ENCODE results near the gene AGMO.
"Not testable (repeated sequence)": the region's sequence is repeated elsewhere in the genome, so short reads cannot be mapped to it uniquely, and the experiment has no call there.

The AGMO gene

GRCh38 chr7:15558756-15559155, 3.1 kb downstream of the AGMO start:
- no peak for DNase-seq

- DNase-seq: no peak
These were observed 4.1 kb downstream of the AGMO start for GRCh38 chr7:15557686-15558085.

- no peak for DNase-seq
These were observed 4.6 kb downstream of the AGMO start for GRCh38 chr7:15557186-15557585.

- no peak for DNase-seq
These were observed 5.3 kb downstream of the AGMO start for GRCh38 chr7:15556339-15557105.

- no peak for DNase-seq
These were observed 6.4 kb downstream of the AGMO start for GRCh38 chr7:15555381-15555859.

GRCh38 chr7:15554744-15555143, 7.1 kb downstream of the AGMO start:
- DNase-seq: no peak

- no peak for DNase-seq
These were observed 7.7 kb downstream of the AGMO start for GRCh38 chr7:15554081-15554480.

- DNase-seq: not testable (repeated sequence)
These were observed 14.5 kb downstream of the AGMO start for GRCh38 chr7:15547320-15547719.

GRCh38 chr7:15546272-15546792, 15.5 kb downstream of the AGMO start:
- no peak for DNase-seq

GRCh38 chr7:15544050-15544449, 17.8 kb downstream of the AGMO start:
- DNase-seq: no peak

GRCh38 chr7:15543256-15543655, 18.6 kb downstream of the AGMO start:
- no peak for DNase-seq

GRCh38 chr7:15527648-15528047, 34.2 kb downstream of the AGMO start:
- DNase-seq: no peak

GRCh38 chr7:15525652-15526263, 36.1 kb downstream of the AGMO start:
- no peak for DNase-seq

- no peak for DNase-seq
These were observed 37.7 kb downstream of the AGMO start for GRCh38 chr7:15524077-15524476.

GRCh38 chr7:15517865-15518264, 44.0 kb downstream of the AGMO start:
- not testable (repeated sequence) for DNase-seq

- DNase-seq: no peak
These were observed 46.6 kb downstream of the AGMO start for GRCh38 chr7:15515252-15515651.

GRCh38 chr7:15508258-15508657, 53.6 kb downstream of the AGMO start:
- DNase-seq: no peak

- no peak for DNase-seq
These were observed 54.1 kb downstream of the AGMO start for GRCh38 chr7:15507708-15508107.

- DNase-seq: no peak
These were observed 54.6 kb downstream of the AGMO start for GRCh38 chr7:15507171-15507570.

- no peak for DNase-seq
These were observed 56.1 kb downstream of the AGMO start for GRCh38 chr7:15505761-15506160.

GRCh38 chr7:15504351-15504750, 57.5 kb downstream of the AGMO start:
- DNase-seq: no peak

- DNase-seq: no peak
These were observed 58.1 kb downstream of the AGMO start for GRCh38 chr7:15503603-15504290.

- no peak for DNase-seq
These were observed 63.4 kb downstream of the AGMO start for GRCh38 chr7:15498465-15498864.

- no peak for DNase-seq
These were observed 66.6 kb downstream of the AGMO start for GRCh38 chr7:15495170-15495569.
